ENCODE data around the gene LEF1.

LEF1 gene

DNA sequence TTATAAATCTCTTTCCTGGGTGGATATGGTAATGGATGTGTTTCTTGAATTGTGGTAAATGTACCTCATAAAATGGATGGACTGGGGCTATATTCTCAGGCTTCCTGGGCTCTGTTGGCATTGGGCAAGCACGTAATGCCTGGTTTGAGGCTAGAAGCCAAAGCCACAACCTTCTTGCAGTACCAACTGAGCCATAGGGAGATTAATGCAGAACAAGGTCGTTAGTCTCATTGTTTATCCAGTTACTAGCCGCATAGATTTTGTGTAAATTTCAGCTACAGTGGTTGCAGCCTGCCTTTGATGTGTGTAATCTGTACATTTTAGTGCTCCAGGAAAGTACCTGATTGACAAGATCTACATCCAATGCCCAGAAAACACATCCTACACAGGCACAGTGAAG, 7.2 kb upstream of the LEF1 start:
- no peak for DNase-seq (ENCODE audit: low read depth, low spot score)

GRCh38 chr4:108174856-108175255, 6.1 kb upstream of the LEF1 start:
- DNase-seq (ENCODE audit: low read depth, low spot score) = no peak

GRCh38 chr4:108173599-108174057, 4.9 kb upstream of the LEF1 start:
- DNase-seq (ENCODE audit: low read depth, low spot score) = no peak

DNA sequence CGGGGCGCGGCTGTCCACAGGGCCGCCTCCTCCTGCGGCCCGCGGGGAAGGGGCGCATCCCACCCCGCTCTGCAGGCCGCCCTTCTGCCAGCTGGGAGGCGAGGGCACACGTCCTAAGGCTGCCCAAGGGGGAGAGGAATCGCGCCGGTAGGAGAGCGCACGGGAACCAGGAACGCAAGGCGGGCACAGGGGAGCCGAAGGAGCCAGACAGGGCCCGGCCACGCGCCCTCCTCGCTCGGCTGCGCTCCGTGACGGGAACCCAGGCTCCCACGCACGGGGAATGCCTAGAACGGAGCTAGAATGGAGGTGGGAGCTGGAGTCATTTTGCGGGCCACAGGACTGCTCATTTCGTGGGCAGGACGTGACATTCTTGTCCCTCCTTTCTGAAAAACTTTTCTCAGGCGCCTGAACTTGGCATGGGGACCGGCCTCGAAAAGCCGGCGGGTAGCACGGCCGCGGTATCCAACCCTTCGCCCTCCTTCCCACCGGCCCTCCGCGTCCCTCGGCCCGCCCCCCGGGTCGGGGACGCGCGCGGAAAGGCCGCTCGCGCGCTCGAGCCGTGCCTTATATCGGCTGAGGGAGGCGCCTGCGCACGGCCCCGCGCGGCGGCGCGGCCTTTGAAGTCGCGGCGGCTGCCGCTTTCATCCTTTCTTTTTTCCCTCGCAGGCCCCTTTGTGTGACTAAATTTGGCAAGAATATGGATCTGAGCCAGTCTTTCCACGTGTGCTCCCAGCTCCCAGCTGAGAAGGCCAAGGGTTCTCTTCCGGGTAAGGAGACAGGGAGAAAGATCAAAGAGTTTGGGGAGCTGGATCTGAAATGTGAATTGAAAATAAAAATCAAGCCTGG, 4.2 kb upstream of the LEF1 start:
- no peak for DNase-seq (ENCODE audit: low read depth, low spot score)

- no peak for DNase-seq (ENCODE audit: low read depth, low spot score)
Measured at GRCh38 chr4:108172231-108172752, 3.6 kb upstream of the LEF1 start.

GRCh38 chr4:108171339-108172230, 2.9 kb upstream of the LEF1 start:
- no peak for DNase-seq (ENCODE audit: low read depth, low spot score)

DNA sequence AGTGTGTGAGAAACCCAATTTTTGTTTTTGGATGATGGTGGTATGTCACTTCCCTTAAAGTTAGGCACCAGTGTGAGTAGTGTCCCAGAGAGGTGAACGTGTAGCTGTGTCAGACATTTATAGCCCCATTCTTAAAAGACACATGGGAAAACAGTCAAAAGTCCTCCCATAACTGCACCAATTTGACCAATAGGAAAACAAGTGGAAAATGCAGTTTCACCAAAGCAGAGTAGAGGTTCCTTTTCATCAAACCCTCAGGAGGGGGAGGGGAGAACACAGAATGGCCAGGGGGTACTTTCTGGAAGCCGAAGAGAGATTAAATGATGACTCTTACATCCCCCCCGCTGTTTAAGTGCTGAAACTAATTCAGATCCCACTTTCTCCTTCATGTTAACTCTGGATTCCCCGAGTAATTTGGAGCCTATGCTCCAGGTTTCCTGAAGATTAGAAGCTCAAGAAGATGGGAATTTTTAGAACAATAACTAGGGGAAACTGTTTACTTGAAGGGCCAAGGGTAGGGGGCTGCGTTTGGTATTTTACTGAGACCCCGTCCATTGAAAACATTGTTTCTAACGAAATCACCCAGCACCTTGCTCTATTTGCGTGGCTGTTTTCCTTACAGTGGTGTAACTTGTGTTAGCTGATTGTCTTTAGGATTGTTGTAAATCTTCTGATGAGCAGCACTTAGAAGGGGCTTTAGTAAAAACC, 2.1 kb upstream of the LEF1 start:
- no peak for DNase-seq (ENCODE audit: low read depth, low spot score)

GRCh38 chr4:108169664-108170063, 932 bp upstream of the LEF1 start:
- DNase-seq (ENCODE audit: low read depth, low spot score) = no peak

GRCh38 chr4:108168160-108168670, 517 bp downstream of the LEF1 start:
- no peak for DNase-seq (ENCODE audit: low read depth, low spot score)

- DNase-seq (ENCODE audit: low read depth, low spot score) = no peak
Measured at GRCh38 chr4:108166441-108167315, 2.1 kb downstream of the LEF1 start.

DNA sequence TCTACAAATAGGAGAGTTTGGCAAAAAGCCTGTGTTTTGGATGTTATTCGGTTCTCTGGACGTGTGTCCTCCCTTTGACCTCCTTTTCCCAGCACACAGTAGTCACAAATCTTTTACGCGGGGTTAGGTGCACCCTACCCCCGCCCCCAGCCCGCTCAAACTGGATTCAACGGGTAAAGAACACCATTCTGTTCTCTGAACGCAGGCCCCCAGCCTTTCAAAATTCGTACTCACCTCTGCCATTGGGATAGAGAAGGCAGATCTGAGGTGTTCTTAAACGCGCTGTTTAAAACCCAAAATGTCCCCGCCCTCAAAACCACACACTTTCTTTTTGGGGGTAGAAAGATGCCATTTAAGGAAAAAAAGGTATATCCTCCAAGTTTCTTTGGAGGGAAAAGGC, 2.7 kb downstream of the LEF1 start:
- no peak for DNase-seq (ENCODE audit: low read depth, low spot score)

GRCh38 chr4:108165586-108165985, 3.1 kb downstream of the LEF1 start:
- DNase-seq (ENCODE audit: low read depth, low spot score) = no peak

GRCh38 chr4:108163351-108163750, 5.4 kb downstream of the LEF1 start:
- no peak for DNase-seq (ENCODE audit: low read depth, low spot score)

GRCh38 chr4:108160741-108161352, 7.9 kb downstream of the LEF1 start:
- no peak for DNase-seq (ENCODE audit: low read depth, low spot score)

DNA sequence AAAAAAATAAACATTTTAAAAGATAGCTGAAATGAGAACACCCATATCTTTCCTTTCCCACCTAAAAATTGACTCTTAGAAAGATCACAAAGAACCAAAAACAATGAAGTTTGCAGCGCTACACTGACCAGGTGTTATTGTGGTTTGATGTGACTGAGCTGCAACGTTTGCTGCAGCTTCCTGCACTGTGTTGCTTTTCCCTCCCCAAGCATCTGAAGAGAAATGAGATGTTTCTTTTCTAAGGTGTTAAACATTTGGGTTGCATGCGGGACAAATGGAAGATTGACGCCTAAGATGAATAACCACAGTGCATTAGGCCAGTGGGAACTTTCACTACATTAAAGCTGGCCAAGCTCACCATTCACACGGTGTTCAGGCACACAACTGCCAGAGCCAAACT, 8.9 kb downstream of the LEF1 start:
- DNase-seq (ENCODE audit: low read depth, low spot score) = no peak

- no peak for DNase-seq (ENCODE audit: low read depth, low spot score)
Measured at GRCh38 chr4:108157655-108158054, 11.1 kb downstream of the LEF1 start.

GRCh38 chr4:108156391-108156790, 12.3 kb downstream of the LEF1 start:
- no peak for DNase-seq (ENCODE audit: low read depth, low spot score)

GRCh38 chr4:108155373-108155772, 13.4 kb downstream of the LEF1 start:
- no peak for DNase-seq (ENCODE audit: low read depth, low spot score)

DNA sequence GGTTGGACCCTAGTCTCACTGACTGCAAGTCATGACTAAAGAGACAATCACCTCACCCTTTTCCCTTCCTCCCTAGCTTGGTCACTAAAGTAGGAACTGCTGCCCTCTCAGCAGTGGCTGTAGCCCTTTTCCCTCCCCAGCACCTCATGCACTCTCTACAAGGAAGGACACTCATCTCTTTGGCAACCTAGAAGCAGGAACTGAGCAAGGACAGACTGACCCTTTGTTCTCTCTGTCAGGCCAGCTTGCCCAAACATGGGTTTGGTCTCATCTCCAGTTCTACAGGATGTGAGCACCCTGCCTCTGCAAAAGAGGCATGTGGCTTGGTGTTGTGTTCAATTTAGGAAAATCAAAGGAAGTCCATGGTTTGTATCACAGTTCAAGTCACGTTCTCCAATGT, 15.8 kb downstream of the LEF1 start:
- DNase-seq (ENCODE audit: low read depth, low spot score) = no peak

All from brain pericyte (primary cell).